ENCODE data around the gene INHBB. TPM values are rescaled to one million over a fixed set of nuclear protein-coding genes. Genes with fewer than 3 reads are reported as not detected.

Gene INHBB
- total RNA-seq, 4 donors from 2014 or later: 0.20 to 1.1 (median 0.41) TPM; not detected in 1

- no peak for DNase-seq
- TF ChIP-seq EP300 (IDR thresholded peaks at IDR 0.05; ENCODE audit: low read depth) (no peak), POLR2AphosphoS5 (IDR thresholded peaks at IDR 0.05) (no peak), CTCF (IDR thresholded peaks at IDR 0.05) (no peak), POLR2A (IDR thresholded peaks at IDR 0.05) (no peak)
- intact Hi-C loops (cut with DNase I; ENCODE audit: low total_unique reads) (no loop called here), in situ Hi-C loops (cut with MboI; ENCODE audit: low pct_ligation_motif_present in 1 of 4, low pct_unique_long_range_greater_than_20kb in 1 of 4, low sequenced_read_pairs in 3 of 4) (no loop called here)
- WGBS, 2 donors (ENCODE audit: low coverage in 1 of 2): 82% methylated on average over 15 of the region's 15 CpGs; no CpG with 5 or more reads in 1 of the 2 donors
- no peak overlapping the region for H3K27ac ChIP-seq
- H3K36me3 ChIP-seq: no peaks in the 10 kb centered on the region
- H3K27me3 ChIP-seq: peaks cover 32% of the 10 kb centered on the region
- no peaks in the 10 kb centered on the region for H3K4me1 ChIP-seq
- no peaks in the 10 kb centered on the region for H3K9me3 ChIP-seq
- H3K4me3 ChIP-seq: no peak overlapping the region
Observed at GRCh38 chr2:120352696-120353590, 7.0 kb downstream of the INHBB start.

- no peak overlapping the region for H3K4me3 ChIP-seq
- peaks cover 26% of the 10 kb centered on the region for H3K27me3 ChIP-seq
- in situ Hi-C loops (cut with MboI; ENCODE audit: low pct_ligation_motif_present in 1 of 4, low pct_unique_long_range_greater_than_20kb in 1 of 4, low sequenced_read_pairs in 3 of 4) (no loop called here), intact Hi-C loops (cut with DNase I; ENCODE audit: low total_unique reads) (no loop called here)
- WGBS, 2 donors (ENCODE audit: low coverage in 1 of 2): 86% methylated on average over 5 of the region's 5 CpGs; no CpG with 5 or more reads in 1 of the 2 donors
- DNase-seq: no peak
- H3K36me3 ChIP-seq: no peaks in the 10 kb centered on the region
- TF ChIP-seq POLR2AphosphoS5 (IDR thresholded peaks at IDR 0.05): no peak
- TF ChIP-seq POLR2A (IDR thresholded peaks at IDR 0.05): no peak
- no peak for TF ChIP-seq EP300 (IDR thresholded peaks at IDR 0.05; ENCODE audit: low read depth)
- no peak for TF ChIP-seq CTCF (IDR thresholded peaks at IDR 0.05)
- H3K27ac ChIP-seq: no peak overlapping the region
- no peaks in the 10 kb centered on the region for H3K9me3 ChIP-seq
- H3K4me1 ChIP-seq: no peaks in the 10 kb centered on the region
Observed at GRCh38 chr2:120353591-120353898, 7.6 kb downstream of the INHBB start.

- no peak for TF ChIP-seq EP300 (IDR thresholded peaks at IDR 0.05; ENCODE audit: low read depth)
- peaks cover 22% of the 10 kb centered on the region for H3K27me3 ChIP-seq
- DNase-seq: no peak
- 95% methylated on average over 10 of the region's 10 CpGs; no CpG with 5 or more reads in 1 of the 2 donors for WGBS, 2 donors (ENCODE audit: low coverage in 1 of 2)
- no peaks in the 10 kb centered on the region for H3K9me3 ChIP-seq
- in situ Hi-C loops (cut with MboI; ENCODE audit: low pct_ligation_motif_present in 1 of 4, low pct_unique_long_range_greater_than_20kb in 1 of 4, low sequenced_read_pairs in 3 of 4) (no loop called here), intact Hi-C loops (cut with DNase I; ENCODE audit: low total_unique reads) (no loop called here)
- no peaks in the 10 kb centered on the region for H3K4me1 ChIP-seq
- H3K36me3 ChIP-seq: no peaks in the 10 kb centered on the region
- H3K4me3 ChIP-seq: no peak overlapping the region
- no peak overlapping the region for H3K27ac ChIP-seq
Observed at GRCh38 chr2:120353931-120354330, 8.0 kb downstream of the INHBB start.

GRCh38 chr2:120354467-120354866, 8.5 kb downstream of the INHBB start:
- DNase-seq: no peak
- Histone ChIP-seq H3K27me3 (peaks cover 16% of the 10 kb centered on the region), H3K4me1 (no peaks in the 10 kb centered on the region), H3K9me3 (no peaks in the 10 kb centered on the region), H3K27ac (no peak overlapping the region), H3K36me3 (no peaks in the 10 kb centered on the region), H3K4me3 (no peak overlapping the region)
- 65 to 73% methylated on average over 5 to 15 of the region's 15 CpGs for WGBS, 2 donors (ENCODE audit: low coverage in 1 of 2)
- in situ Hi-C loops (cut with MboI; ENCODE audit: low pct_ligation_motif_present in 1 of 4, low pct_unique_long_range_greater_than_20kb in 1 of 4, low sequenced_read_pairs in 3 of 4): no loop called here
- intact Hi-C loops (cut with DNase I; ENCODE audit: low total_unique reads): no loop called here
- no peak for TF ChIP-seq POLR2AphosphoS5 (IDR thresholded peaks at IDR 0.05)
- no peak for TF ChIP-seq CTCF (IDR thresholded peaks at IDR 0.05)
- no peak for TF ChIP-seq EP300 (IDR thresholded peaks at IDR 0.05; ENCODE audit: low read depth)
- no peak for TF ChIP-seq POLR2A (IDR thresholded peaks at IDR 0.05)

Data from transverse colon (tissue), 4 donors.